B cell (primary cell): ENCODE measurements around the gene HSBP1L1.

Experiments
- CTCF ChIP-seq: fragments of 200-600 bp; IDR thresholded peaks from one replicate; pipeline ENCODE4 v1.8.0; 2022; ENCODE audit warnings: antibody characterized with exemption, mild to moderate bottlenecking
- EZH2 ChIP-seq: IDR thresholded peaks from 2 replicates; pipeline ENCODE4 v1.6.1; 2012; ENCODE audit warnings: borderline replicate concordance, low read depth, mild to moderate bottlenecking, moderate library complexity, low read length; ENCODE audit not compliant: insufficient read depth, poor library complexity, severe bottlenecking

- no peak for TF ChIP-seq CTCF
- no peak for TF ChIP-seq EZH2
These were observed 29.4 kb upstream of the HSBP1L1 start for GRCh38 chr18:79935098-79935480.
